HCEC 1CT (cell line): Measurements from ENCODE around the gene RETREG1.

ENCODE experiments used
- DNase-seq: peaks from one replicate; pipeline ENCODE4 v3.0.0-alpha.2; 2017

Gene RETREG1

GRCh38 chr5:16521521-16522483 is 95.0 kb downstream of the RETREG1 start:
- DNase-seq: no peak

GRCh38 chr5:16520841-16521240 is 96.0 kb downstream of the RETREG1 start:
- DNase-seq: no peak

GRCh38 chr5:16519435-16519834 is 97.4 kb downstream of the RETREG1 start:
- DNase-seq: no peak

- DNase-seq: no peak
Measured at GRCh38 chr5:16518606-16519005, 98.2 kb downstream of the RETREG1 start.

- DNase-seq: no peak
Measured at GRCh38 chr5:16515532-16515931, 101.3 kb downstream of the RETREG1 start.

- DNase-seq: no peak
Measured at GRCh38 chr5:16510098-16510497, 106.7 kb downstream of the RETREG1 start.

- no peak for DNase-seq
Measured at GRCh38 chr5:16508730-16509531, 107.9 kb downstream of the RETREG1 start.

DNA sequence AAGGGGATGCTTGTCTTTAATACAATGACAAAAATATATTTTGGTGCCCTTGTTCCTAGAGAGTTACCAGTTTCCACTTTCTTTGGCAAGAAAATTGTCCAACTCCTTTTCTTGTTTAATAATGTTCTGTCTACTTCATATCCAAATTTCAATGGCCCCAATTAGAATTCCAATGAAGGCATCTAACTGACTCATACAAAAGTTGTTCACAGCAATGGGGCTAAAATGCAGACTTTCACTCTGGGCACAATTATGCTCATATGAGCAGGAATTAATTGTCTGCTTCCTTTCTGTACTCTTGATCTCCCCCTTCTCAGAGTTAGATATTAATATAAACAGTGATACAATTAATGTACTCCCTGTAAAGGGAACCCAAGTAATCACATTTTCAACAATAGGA is 109.1 kb downstream of the RETREG1 start:
- DNase-seq: peak; percentile 22

- no peak for DNase-seq
Measured at GRCh38 chr5:16505904-16506303, 110.9 kb downstream of the RETREG1 start.

GRCh38 chr5:16505140-16505891 is 111.5 kb downstream of the RETREG1 start:
- DNase-seq: no peak

GRCh38 chr5:16504571-16504970 is 112.2 kb downstream of the RETREG1 start:
- DNase-seq: no peak

DNA sequence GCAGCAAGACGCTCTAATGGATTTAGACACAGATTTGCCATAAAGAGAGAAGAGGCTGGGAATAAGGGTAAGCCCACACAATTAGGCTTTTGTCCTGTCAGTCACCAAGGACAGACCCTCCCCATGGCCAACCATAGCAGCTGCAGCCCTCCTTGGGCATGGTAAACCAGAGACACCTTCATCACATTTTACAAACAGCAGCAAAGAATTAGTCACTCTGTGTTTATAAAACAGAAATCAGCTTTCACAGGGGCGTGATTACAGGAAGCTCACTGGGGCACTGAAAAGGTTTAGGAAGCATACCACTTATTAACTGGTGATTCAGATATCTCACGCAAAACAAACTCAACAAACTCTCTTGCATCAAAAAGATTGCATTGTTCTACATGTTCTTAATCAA is 113.9 kb downstream of the RETREG1 start:
- DNase-seq: peak; percentile 75

DNA sequence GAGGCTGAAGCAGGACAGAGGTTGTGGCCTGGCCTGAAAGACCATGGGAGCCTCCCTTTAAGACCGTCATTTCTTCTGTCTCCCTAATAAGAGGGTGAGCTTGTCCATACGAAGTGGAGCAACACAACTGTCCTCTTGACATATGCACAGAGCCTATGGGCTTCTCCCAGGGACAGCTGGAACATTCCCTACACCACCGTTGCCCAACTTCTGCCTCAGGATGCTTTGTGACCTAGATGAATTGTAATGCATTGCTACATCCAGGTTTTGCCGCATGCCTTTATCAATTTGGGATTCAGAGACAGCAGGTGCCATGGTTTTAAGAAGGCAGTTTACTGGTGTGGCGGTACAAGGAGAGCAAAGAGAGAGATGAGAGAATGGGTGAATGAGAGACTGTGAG is 116.8 kb downstream of the RETREG1 start:
- DNase-seq: no peak

- DNase-seq: no peak
Measured at GRCh38 chr5:16497546-16497945, 119.3 kb downstream of the RETREG1 start.

GRCh38 chr5:16493261-16493660 is 123.5 kb downstream of the RETREG1 start:
- DNase-seq: peak; percentile 13

GRCh38 chr5:16492398-16493140 is 124.2 kb downstream of the RETREG1 start:
- peak; percentile 95 for DNase-seq

DNA sequence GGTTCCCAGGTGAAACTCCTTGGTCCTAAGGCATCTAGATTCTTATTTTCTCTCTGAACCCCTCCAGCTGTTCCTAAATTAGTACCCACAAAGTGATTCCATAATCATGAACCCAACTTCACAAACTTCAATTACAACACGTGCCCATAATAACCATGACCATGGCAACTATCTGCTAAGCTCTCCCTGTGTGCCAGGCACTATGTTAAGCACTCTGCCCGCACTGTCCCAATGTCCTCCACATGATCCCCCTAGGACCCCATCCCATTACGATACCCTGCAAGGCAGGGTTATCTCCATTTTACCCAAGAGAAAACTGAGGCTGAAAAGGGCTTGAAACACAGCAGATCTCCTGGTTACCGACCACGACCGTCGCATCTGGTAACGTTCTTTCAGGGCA is 125.9 kb downstream of the RETREG1 start:
- no peak for DNase-seq

DNA sequence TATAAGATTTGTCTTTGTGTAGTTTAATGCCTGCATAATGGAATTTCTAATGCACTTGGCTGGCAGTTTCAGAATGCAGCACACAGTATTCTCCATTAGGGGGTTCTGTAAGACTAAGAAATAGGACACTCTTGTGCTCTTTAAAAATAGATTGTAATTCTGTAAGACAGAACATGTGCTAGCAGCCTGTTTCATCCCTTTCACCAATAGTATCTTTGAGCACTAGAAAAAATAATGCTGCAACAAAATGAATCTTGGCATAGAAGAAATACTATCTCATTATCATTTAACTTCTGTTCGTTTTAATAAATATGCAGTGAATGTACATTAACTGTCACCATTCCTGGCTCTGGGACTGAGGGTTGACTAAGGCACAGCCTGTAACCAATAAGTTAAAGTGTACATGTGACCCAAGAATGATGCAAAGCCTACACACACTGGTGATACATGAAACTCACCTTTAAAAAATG is 127.4 kb downstream of the RETREG1 start:
- peak; percentile 70 for DNase-seq

DNA sequence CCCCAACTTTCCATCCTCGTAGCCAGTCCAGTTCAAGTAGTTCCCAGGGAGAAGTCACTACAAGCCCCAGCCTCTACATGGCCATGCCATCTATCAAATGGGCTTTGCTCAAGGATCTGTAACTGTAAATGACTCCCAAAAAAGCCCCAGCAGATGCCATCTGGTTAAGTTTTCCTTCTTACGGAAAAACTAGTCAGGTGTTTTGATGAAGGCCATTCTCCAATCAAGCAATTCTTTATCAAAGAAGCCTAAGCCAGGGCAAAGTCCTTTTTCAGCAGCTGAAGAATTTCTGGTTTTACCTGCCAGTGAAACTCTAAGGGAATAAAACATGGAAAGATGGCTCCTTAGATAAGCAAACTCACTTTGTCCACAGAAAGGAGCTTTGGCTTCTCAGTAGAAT is 129.3 kb downstream of the RETREG1 start:
- no peak for DNase-seq

GRCh38 chr5:16486711-16487111 is 130.1 kb downstream of the RETREG1 start:
- DNase-seq: no peak

DNA sequence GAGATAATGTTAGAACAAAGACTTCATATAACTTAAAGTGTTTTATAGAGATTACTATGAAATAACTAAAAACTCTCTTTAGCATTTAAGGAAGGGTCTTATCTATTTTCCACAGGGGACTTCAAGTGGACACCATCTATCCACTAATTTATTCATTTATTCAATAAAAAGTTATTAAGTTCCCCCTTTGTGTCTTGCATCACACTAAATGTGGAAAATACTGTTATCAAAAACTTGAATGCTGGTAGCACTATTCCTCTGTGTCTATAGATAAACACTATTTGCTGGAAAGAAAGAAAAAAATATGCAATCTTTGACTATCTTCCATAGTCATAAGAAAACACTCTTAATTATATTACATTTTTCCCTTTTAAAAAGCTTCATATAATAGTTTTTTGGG is 131.1 kb downstream of the RETREG1 start:
- no peak for DNase-seq

DNA sequence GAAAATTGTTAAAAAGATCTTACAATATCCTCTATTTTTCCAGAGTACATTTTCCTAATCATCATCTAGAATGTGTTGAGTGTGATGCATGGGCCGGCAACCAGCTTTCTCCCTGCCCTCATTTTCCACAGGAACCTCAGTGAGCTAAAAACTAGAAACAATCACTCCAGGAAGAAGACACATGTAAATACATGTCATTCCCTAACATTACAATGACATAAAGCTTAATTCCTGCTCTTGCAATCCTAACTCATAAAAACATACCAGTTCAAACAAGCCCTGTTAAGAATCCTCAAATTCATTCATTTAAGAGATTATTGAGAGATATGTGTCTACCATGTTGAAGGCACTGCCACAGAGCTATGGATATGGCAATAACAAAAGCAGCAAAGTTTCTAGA is 132.7 kb downstream of the RETREG1 start:
- DNase-seq: no peak
